GM18505 (cell line): Measurements from ENCODE around the gene OSBPL5.

Experiments used
- ATAC-seq: cut with Tn5 transposase; IDR thresholded peaks from one replicate; pipeline ENCODE4 v1.9.1; 2021; ENCODE audit not compliant: unreplicated experiment
- POLR2A ChIP-seq: IDR thresholded peaks from 4 replicates; pipeline ENCODE4 v1.6.1; 2011; ENCODE audit warnings: borderline replicate concordance; ENCODE audit not compliant: insufficient read depth, insufficient read length; ENCODE audit errors: extremely low read depth

The OSBPL5 gene

GRCh38 chr11:3060436-3061025 lies 104.6 kb downstream of the OSBPL5 start:
- no peak for ATAC-seq
- TF ChIP-seq POLR2A: no peak

GRCh38 chr11:3058753-3059664 lies 106.1 kb downstream of the OSBPL5 start:
- no peak for TF ChIP-seq POLR2A
- no peak for ATAC-seq

GRCh38 chr11:3057069-3057963 lies 107.8 kb downstream of the OSBPL5 start, which contains the start of gene CARS1:
TSS of gene CARS1 (minus strand) at chr11:3057423. CDS start at chr11:3057367, 56 bp downstream.
- peak; percentile 81 for TF ChIP-seq POLR2A
- peak; percentile 95 for ATAC-seq

- peak; percentile 7 for ATAC-seq
- TF ChIP-seq POLR2A: no peak
Measured at GRCh38 chr11:3056296-3057068, 108.6 kb downstream of the OSBPL5 start.

- no peak for TF ChIP-seq POLR2A
- ATAC-seq: no peak
Measured at GRCh38 chr11:3055891-3056290, 109.2 kb downstream of the OSBPL5 start.

GRCh38 chr11:3052567-3052966 lies 112.5 kb downstream of the OSBPL5 start:
- no peak for TF ChIP-seq POLR2A
- ATAC-seq: no peak

GRCh38 chr11:3052109-3052479 lies 113.0 kb downstream of the OSBPL5 start:
- no peak for ATAC-seq
- TF ChIP-seq POLR2A: no peak

GRCh38 chr11:3051196-3052108 lies 113.7 kb downstream of the OSBPL5 start:
- ATAC-seq: no peak
- TF ChIP-seq POLR2A: no peak

GRCh38 chr11:3050386-3051195 lies 114.5 kb downstream of the OSBPL5 start:
- TF ChIP-seq POLR2A: no peak
- ATAC-seq: no peak

GRCh38 chr11:3049430-3050243 lies 115.5 kb downstream of the OSBPL5 start:
- peak; percentile 87 for ATAC-seq
- no peak for TF ChIP-seq POLR2A
